ENCODE results near the gene DACH1. TPM values are rescaled to one million over a fixed set of nuclear protein-coding genes. Genes with fewer than 3 reads are reported as not detected.

The DACH1 gene
- total and polyA plus RNA-seq, 4 donors: 1.4 to 42.3 (median 3.7) TPM

GRCh38 chr13:71789693-71790329 is 77.2 kb downstream of the DACH1 start:
- 58 to 61% methylated on average over 5 of the region's 5 CpGs for WGBS, 2 donors

GRCh38 chr13:71789037-71789436 is 78.0 kb downstream of the DACH1 start:
- TF ChIP-seq CTCF (IDR thresholded peaks at IDR 0.05; ENCODE audit: control extremely low read depth, extremely low read depth): no peak
- DNase-seq (no peak), ATAC-seq (ENCODE audit: insufficient read depth, low FRiP score) (no peak)
- Histone ChIP-seq H3K9ac (ENCODE audit: insufficient read depth in 1 of 2, low read length in 2 of 2) (no peak overlapping the region), H3K4me3 (no peak overlapping the region), H3K27ac (ENCODE audit: low read depth in 1 of 2, low read length in 1 of 2) (no peak overlapping the region), H3K27me3 (ENCODE audit: control insufficient read depth in 3 of 3, insufficient read depth in 3 of 3, low read length in 2 of 3) (no peaks in the 10 kb centered on the region), H3K4me1 (ENCODE audit: control insufficient read depth in 5 of 5, insufficient read depth in 5 of 5, low read length in 5 of 5) (peaks cover 0 to 23% (median 0%) of the 10 kb centered on the region in 5 donors), H3K36me3 (ENCODE audit: control insufficient read depth in 4 of 4, insufficient read depth in 4 of 4, low read length in 4 of 4) (no peaks in the 10 kb centered on the region), H3K9me3 (ENCODE audit: control insufficient read depth in 4 of 4, insufficient read depth in 3 of 4, low read length in 3 of 4) (no peaks in the 10 kb centered on the region)

More at GRCh38 chr13:71789693-71790329, 77.2 kb downstream of the DACH1 start:
- Histone ChIP-seq H3K9ac (ENCODE audit: insufficient read depth in 1 of 2, low read length in 2 of 2) (no peak overlapping the region), H3K27ac (ENCODE audit: low read depth in 1 of 2, low read length in 1 of 2) (no peak overlapping the region), H3K27me3 (ENCODE audit: control insufficient read depth in 3 of 3, insufficient read depth in 3 of 3, low read length in 2 of 3) (no peaks in the 10 kb centered on the region), H3K4me3 (no peak overlapping the region), H3K4me1 (ENCODE audit: control insufficient read depth in 5 of 5, insufficient read depth in 5 of 5, low read length in 5 of 5) (peaks cover 0 to 23% (median 0%) of the 10 kb centered on the region in 5 donors), H3K36me3 (ENCODE audit: control insufficient read depth in 4 of 4, insufficient read depth in 4 of 4, low read length in 4 of 4) (no peaks in the 10 kb centered on the region), H3K9me3 (ENCODE audit: control insufficient read depth in 4 of 4, insufficient read depth in 3 of 4, low read length in 3 of 4) (no peaks in the 10 kb centered on the region)
- DNase-seq (peak in 2 of 3 donors; percentile 31 to 42), ATAC-seq (ENCODE audit: insufficient read depth, low FRiP score) (no peak)
- TF ChIP-seq CTCF (IDR thresholded peaks at IDR 0.05; ENCODE audit: control extremely low read depth, extremely low read depth): no peak

GRCh38 chr13:71787414-71787813 is 79.6 kb downstream of the DACH1 start:
- Histone ChIP-seq H3K4me1 (ENCODE audit: control insufficient read depth in 5 of 5, insufficient read depth in 5 of 5, low read length in 5 of 5) (peaks cover 0 to 23% (median 0%) of the 10 kb centered on the region in 5 donors), H3K9me3 (ENCODE audit: control insufficient read depth in 4 of 4, insufficient read depth in 3 of 4, low read length in 3 of 4) (no peaks in the 10 kb centered on the region), H3K27me3 (ENCODE audit: control insufficient read depth in 3 of 3, insufficient read depth in 3 of 3, low read length in 2 of 3) (no peaks in the 10 kb centered on the region), H3K36me3 (ENCODE audit: control insufficient read depth in 4 of 4, insufficient read depth in 4 of 4, low read length in 4 of 4) (no peaks in the 10 kb centered on the region), H3K4me3 (no peak overlapping the region), H3K27ac (ENCODE audit: low read depth in 1 of 2, low read length in 1 of 2) (no peak overlapping the region), H3K9ac (ENCODE audit: insufficient read depth in 1 of 2, low read length in 2 of 2) (no peak overlapping the region)
- no peak for ATAC-seq (ENCODE audit: insufficient read depth, low FRiP score)
- TF ChIP-seq CTCF (IDR thresholded peaks at IDR 0.05; ENCODE audit: control extremely low read depth, extremely low read depth): no peak
- 69 to 85% methylated on average over 9 of the region's 9 CpGs for WGBS, 2 donors
- peak in 1 of 3 donors; percentile 27 for DNase-seq

- Histone ChIP-seq H3K4me3 (no peak overlapping the region), H3K27ac (ENCODE audit: low read depth in 1 of 2, low read length in 1 of 2) (peak overlapping the region in 1 of 2 donors; percentile 33), H3K36me3 (ENCODE audit: control insufficient read depth in 4 of 4, insufficient read depth in 4 of 4, low read length in 4 of 4) (no peaks in the 10 kb centered on the region), H3K27me3 (ENCODE audit: control insufficient read depth in 3 of 3, insufficient read depth in 3 of 3, low read length in 2 of 3) (no peaks in the 10 kb centered on the region), H3K4me1 (ENCODE audit: control insufficient read depth in 5 of 5, insufficient read depth in 5 of 5, low read length in 5 of 5) (peaks cover 0 to 23% (median 0%) of the 10 kb centered on the region in 5 donors), H3K9me3 (ENCODE audit: control insufficient read depth in 4 of 4, insufficient read depth in 3 of 4, low read length in 3 of 4) (no peaks in the 10 kb centered on the region), H3K9ac (ENCODE audit: insufficient read depth in 1 of 2, low read length in 2 of 2) (peak overlapping the region in 1 of 2 donors; percentile 36)
- 77 to 81% methylated on average over 4 of the region's 4 CpGs for WGBS, 2 donors
- TF ChIP-seq CTCF (IDR thresholded peaks at IDR 0.05; ENCODE audit: control extremely low read depth, extremely low read depth): no peak
- DNase-seq: peak in 2 of 3 donors; percentile 52 to 54
- no peak for ATAC-seq (ENCODE audit: insufficient read depth, low FRiP score)
These were observed 80.1 kb downstream of the DACH1 start for GRCh38 chr13:71786875-71787274.
